ENCODE results near the gene SMG6. TPM values are rescaled to one million over a fixed set of nuclear protein-coding genes. Genes with fewer than 3 reads are reported as not detected.

SMG6 gene
- total RNA-seq, 1 donor from 2014 or later, result 47.7 TPM

DNA sequence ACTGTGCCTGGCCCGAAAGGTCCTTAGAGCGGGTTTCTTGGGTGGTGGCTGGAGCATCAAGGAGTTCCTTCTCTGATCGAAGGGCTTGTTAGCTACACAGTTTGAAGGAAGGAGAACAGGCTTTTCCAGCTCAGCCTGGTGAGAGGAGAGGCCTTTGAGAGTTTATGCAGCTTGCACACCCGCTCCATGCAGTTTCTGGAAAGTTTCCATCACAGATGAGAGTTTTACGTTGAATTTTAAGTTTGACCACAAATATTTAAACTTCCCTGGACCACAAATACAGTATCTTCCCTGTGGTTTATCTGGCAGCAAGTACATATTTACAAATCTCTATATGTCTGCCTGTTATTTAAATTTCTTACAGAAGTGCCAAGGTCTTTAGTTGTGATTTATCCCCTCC, 191.9 kb downstream of the SMG6 start:
- H3K36me3 Mint-ChIP-seq (ENCODE audit: insufficient read depth), result peaks cover under 1% of the 10 kb centered on the region
- TF ChIP-seq, protein P1, sequence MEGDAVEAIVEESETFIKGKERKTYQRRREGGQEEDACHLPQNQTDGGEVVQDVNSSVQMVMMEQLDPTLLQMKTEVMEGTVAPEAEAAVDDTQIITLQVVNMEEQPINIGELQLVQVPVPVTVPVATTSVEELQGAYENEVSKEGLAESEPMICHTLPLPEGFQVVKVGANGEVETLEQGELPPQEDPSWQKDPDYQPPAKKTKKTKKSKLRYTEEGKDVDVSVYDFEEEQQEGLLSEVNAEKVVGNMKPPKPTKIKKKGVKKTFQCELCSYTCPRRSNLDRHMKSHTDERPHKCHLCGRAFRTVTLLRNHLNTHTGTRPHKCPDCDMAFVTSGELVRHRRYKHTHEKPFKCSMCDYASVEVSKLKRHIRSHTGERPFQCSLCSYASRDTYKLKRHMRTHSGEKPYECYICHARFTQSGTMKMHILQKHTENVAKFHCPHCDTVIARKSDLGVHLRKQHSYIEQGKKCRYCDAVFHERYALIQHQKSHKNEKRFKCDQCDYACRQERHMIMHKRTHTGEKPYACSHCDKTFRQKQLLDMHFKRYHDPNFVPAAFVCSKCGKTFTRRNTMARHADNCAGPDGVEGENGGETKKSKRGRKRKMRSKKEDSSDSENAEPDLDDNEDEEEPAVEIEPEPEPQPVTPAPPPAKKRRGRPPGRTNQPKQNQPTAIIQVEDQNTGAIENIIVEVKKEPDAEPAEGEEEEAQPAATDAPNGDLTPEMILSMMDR (IDR thresholded peaks at IDR 0.05; ENCODE audit: unreplicated experiment), result no peak
- no peaks in the 10 kb centered on the region for H3K9me3 Mint-ChIP-seq (ENCODE audit: low read depth)
- peak overlapping the region; percentile 41 for H3K27ac Mint-ChIP-seq
- H3K4me1 Mint-ChIP-seq (ENCODE audit: low read depth), result peaks cover 13% of the 10 kb centered on the region
- H3K4me3 Mint-ChIP-seq (ENCODE audit: low read depth), result no peak overlapping the region
- DNase-seq (ENCODE audit: low spot score, unreplicated experiment), result no peak
- no peaks in the 10 kb centered on the region for H3K27me3 Mint-ChIP-seq

DNA sequence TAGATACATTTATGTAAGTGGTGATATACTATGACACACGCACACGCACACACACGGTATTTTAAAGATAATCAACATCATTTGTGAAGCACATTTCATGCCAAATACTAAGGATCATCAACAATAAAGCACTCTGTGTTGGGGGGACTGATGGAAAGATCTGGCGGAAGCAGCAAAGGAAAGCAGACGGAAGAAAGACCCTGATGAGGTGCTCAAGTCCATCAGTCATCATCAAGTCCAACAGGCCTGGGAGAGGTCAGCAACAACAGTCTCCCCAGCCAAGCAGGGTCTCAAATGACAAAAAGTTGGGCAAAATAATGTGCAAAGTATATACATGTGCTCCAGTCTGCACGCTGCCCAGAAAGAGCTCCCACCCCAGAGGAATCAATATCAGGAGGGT, 193.1 kb downstream of the SMG6 start:
- peaks cover 18% of the 10 kb centered on the region for H3K4me1 Mint-ChIP-seq (ENCODE audit: low read depth)
- H3K9me3 Mint-ChIP-seq (ENCODE audit: low read depth), result no peaks in the 10 kb centered on the region
- H3K27ac Mint-ChIP-seq, result no peak overlapping the region
- H3K27me3 Mint-ChIP-seq, result no peaks in the 10 kb centered on the region
- TF ChIP-seq, protein P1 (IDR thresholded peaks at IDR 0.05; ENCODE audit: unreplicated experiment), result no peak
- DNase-seq (ENCODE audit: low spot score, unreplicated experiment), result no peak
- H3K36me3 Mint-ChIP-seq (ENCODE audit: insufficient read depth), result no peaks in the 10 kb centered on the region
- no peak overlapping the region for H3K4me3 Mint-ChIP-seq (ENCODE audit: low read depth)

DNA sequence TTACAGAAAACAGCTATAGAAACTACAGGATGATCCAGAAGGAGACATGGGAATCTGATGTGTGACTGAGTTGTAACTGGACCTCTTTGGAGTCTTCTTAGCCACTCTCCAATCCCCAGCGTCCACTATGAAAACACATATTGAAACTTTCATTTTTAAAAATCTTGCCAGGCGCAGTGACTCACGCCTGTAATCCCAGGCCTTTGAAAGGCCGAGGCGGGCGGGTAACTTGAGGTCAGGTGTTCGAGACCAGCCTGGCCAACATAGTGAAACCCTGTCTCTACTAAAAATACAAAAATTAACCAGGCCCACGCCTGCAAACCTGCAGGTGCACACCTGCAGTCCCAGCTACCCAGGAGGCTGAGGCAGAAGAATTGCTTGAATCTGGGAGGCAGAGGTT, 195.4 kb downstream of the SMG6 start:
- Mint-ChIP-seq H3K36me3 (ENCODE audit: insufficient read depth) (peaks cover under 1% of the 10 kb centered on the region), H3K27me3 (no peaks in the 10 kb centered on the region)

DNA sequence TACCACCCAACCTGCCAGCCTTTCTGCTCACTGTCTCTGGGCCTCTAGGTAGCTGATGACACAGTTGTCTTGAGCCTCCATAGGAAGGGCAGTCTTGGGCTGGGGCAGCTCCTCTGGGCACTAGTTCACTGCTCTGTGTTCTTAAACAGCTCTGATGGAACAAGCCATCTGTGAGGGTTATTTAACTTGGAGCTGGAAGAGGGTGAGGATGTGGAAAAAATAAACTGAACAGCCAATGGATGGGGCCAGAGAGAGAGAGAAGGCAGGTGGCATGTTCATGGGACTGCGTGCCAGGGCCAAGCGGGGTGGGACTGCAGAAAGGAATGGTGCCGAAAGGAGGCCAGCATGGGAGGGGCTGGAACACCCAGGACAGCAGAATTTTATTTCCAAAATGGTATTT, 196.1 kb downstream of the SMG6 start:
- H3K4me1 Mint-ChIP-seq (ENCODE audit: low read depth), result peaks cover 13% of the 10 kb centered on the region
- H3K4me3 Mint-ChIP-seq (ENCODE audit: low read depth), result no peak overlapping the region
- TF ChIP-seq, protein P1 (IDR thresholded peaks at IDR 0.05; ENCODE audit: unreplicated experiment), result no peak
- DNase-seq (ENCODE audit: low spot score, unreplicated experiment), result no peak
- H3K27me3 Mint-ChIP-seq, result no peaks in the 10 kb centered on the region
- no peaks in the 10 kb centered on the region for H3K9me3 Mint-ChIP-seq (ENCODE audit: low read depth)
- H3K27ac Mint-ChIP-seq, result no peak overlapping the region
- H3K36me3 Mint-ChIP-seq (ENCODE audit: insufficient read depth), result peaks cover 3% of the 10 kb centered on the region

More for the DNA sequence above, 195.4 kb downstream of the SMG6 start:
- Mint-ChIP-seq H3K4me3 (ENCODE audit: low read depth) (no peak overlapping the region), H3K9me3 (ENCODE audit: low read depth) (no peaks in the 10 kb centered on the region), H3K27ac (no peak overlapping the region), H3K4me1 (ENCODE audit: low read depth) (peaks cover 13% of the 10 kb centered on the region)
- TF ChIP-seq, protein P1 (IDR thresholded peaks at IDR 0.05; ENCODE audit: unreplicated experiment), result no peak
- DNase-seq (ENCODE audit: low spot score, unreplicated experiment), result no peak

DNA sequence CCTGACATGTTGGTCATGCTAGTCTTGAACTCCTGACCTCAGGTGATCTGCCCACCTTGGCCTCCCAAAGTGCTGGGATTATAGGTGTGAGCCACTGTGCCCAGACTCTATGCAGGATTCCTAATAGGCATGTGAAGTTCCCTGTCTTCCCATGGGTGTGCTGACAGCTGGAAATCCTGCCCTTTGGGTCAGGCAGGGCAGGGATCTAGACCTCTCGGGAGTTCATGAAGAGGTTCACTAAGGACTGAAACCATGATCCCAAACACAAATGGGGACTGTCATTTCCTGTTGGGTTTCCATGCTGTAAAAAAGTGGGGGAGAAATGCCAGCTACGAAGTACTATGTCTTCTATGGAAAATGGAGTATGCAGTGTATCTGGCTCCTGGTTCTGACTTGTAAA, 196.5 kb downstream of the SMG6 start:
- no peak overlapping the region for H3K4me3 Mint-ChIP-seq (ENCODE audit: low read depth)
- DNase-seq (ENCODE audit: low spot score, unreplicated experiment), result no peak
- TF ChIP-seq, protein P1 (IDR thresholded peaks at IDR 0.05; ENCODE audit: unreplicated experiment), result no peak
- H3K36me3 Mint-ChIP-seq (ENCODE audit: insufficient read depth), result peaks cover 3% of the 10 kb centered on the region
- H3K4me1 Mint-ChIP-seq (ENCODE audit: low read depth), result peaks cover 13% of the 10 kb centered on the region
- no peaks in the 10 kb centered on the region for H3K27me3 Mint-ChIP-seq
- H3K27ac Mint-ChIP-seq, result no peak overlapping the region
- no peaks in the 10 kb centered on the region for H3K9me3 Mint-ChIP-seq (ENCODE audit: low read depth)
